ENCODE measurements around the gene OR10C1. TPM values are rescaled to one million over a fixed set of nuclear protein-coding genes. Genes with fewer than 3 reads are reported as not detected.

OR10C1 gene, protein sequence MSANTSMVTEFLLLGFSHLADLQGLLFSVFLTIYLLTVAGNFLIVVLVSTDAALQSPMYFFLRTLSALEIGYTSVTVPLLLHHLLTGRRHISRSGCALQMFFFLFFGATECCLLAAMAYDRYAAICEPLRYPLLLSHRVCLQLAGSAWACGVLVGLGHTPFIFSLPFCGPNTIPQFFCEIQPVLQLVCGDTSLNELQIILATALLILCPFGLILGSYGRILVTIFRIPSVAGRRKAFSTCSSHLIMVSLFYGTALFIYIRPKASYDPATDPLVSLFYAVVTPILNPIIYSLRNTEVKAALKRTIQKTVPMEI
- not detected in 2 replicates for total RNA-seq (2012; rRNA removed)
- polyA plus RNA-seq (2012; rRNA removed) = not detected in 2 replicates
- not detected in 2 replicates for polyA plus RNA-seq (2012; cell fraction: cytosol; rRNA removed)
- polyA plus RNA-seq (2012; cell fraction: nucleus; rRNA removed; ENCODE audit: low replicate concordance) = not detected in 2 replicates
- not detected for Bru-seq, nascent RNA
- not detected for BruChase-seq, experiment 1, labeled RNA remaining after a 6-hour chase
- BruChase-seq, experiment 2, labeled RNA remaining after a 2-hour chase = not detected
- long read RNA-seq = 0 reads

DNA sequence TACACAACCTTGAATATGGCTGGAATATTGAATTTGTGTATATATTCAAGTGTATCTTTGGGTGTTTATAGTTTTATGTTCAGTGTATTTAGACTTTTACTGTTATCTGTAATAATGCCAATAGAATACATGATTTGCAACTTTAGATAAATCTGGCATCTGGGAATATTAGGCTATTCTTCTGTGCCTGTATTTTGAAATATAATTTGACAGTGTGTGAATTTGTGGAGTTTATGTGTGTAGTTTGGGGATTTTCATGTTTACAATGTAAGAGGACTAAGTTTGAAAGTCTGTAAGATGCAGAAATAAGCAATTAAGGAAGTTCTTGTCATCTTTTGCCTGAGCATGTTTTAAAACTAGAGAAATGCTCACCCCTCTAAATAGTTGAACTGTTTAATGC lies at the start of gene OR10C1:
Gene OR10C1, plus strand, starts transcription at position 301 of the 400 bp plus-strand sequence. CDS start 710 bp downstream, outside the sequence.
- Histone ChIP-seq H3K27me3 (ENCODE audit: control insufficient read depth, insufficient read depth, low read length) (no peaks in the 10 kb centered on the region), H2BK5ac (ENCODE audit: low read depth, low read length, poor library complexity, severe bottlenecking) (no peak within 1 kb of the TSS), H3K4me2 (ENCODE audit: low read depth, low read length) (no peak within 1 kb of the TSS), H3K14ac (replicated peaks; ENCODE audit: low read depth, low read length) (no peak within 1 kb of the TSS), H3K9me1 (ENCODE audit: insufficient read depth, low read length) (no peaks in the 10 kb centered on the region), H2BK20ac (ENCODE audit: low read depth, low read length) (no peak within 1 kb of the TSS), H3K9ac (ENCODE audit: low read depth, low read length) (no peak within 1 kb of the TSS), H3K27ac (ENCODE audit: insufficient read depth, low read length) (no peak within 1 kb of the TSS), H2AFZ (replicated peaks; ENCODE audit: low read length, poor library complexity) (no peak within 1 kb of the TSS), H3K23ac (ENCODE audit: low read depth, low read length) (no peak within 1 kb of the TSS), H2AK5ac (ENCODE audit: low read depth, low read length) (no peak within 1 kb of the TSS), H3K18ac (ENCODE audit: low read depth, low read length) (no peak within 1 kb of the TSS), H3K36me3 (ENCODE audit: control insufficient read depth, insufficient read depth, low read length) (no peaks in the 10 kb centered on the region), H4K20me1 (ENCODE audit: insufficient read depth, low read length) (no peaks in the 10 kb centered on the region), H3K4me3 (ENCODE audit: insufficient read depth, low read depth, low read length) (no peak within 1 kb of the TSS), H2AK9ac (replicated peaks; ENCODE audit: low read depth, low read length, poor library complexity) (no peak within 1 kb of the TSS), H4K91ac (ENCODE audit: insufficient read depth, low read depth, low read length) (no peak within 1 kb of the TSS), H3K56ac (ENCODE audit: extremely low read depth, insufficient read depth, low read length) (no peak within 1 kb of the TSS), H4K5ac (ENCODE audit: low read depth, low read length) (no peak within 1 kb of the TSS), H3K9me3 (ENCODE audit: control insufficient read depth, insufficient read depth, low read length) (peaks cover 13% of the 10 kb centered on the region), H4K8ac (ENCODE audit: low read depth in 2 of 2, low read length in 2 of 2) (no peak within 1 kb of the TSS), H2BK15ac (ENCODE audit: low read depth, low read length) (no peak within 1 kb of the TSS), H3K79me1 (ENCODE audit: low read depth in 1 of 2, low read length in 2 of 2) (no peaks in the 10 kb centered on the region), H2BK120ac (ENCODE audit: low read depth, low read length) (no peak within 1 kb of the TSS), H3K4ac (ENCODE audit: low read depth, low read length) (no peak within 1 kb of the TSS), H3K4me1 (ENCODE audit: control insufficient read depth, insufficient read depth, low read length) (no peaks in the 10 kb centered on the region)
- TF ChIP-seq RAD21 (IDR thresholded peaks at IDR 0.05; ENCODE audit: low read length) = no peak
- TF ChIP-seq FOS (IDR thresholded peaks at IDR 0.05; ENCODE audit: low read depth, low read length) = no peak
- TF ChIP-seq CHD1 (IDR thresholded peaks at IDR 0.05; ENCODE audit: low read depth, low read length) = no peak
- TF ChIP-seq MXI1 (IDR thresholded peaks at IDR 0.05; ENCODE audit: borderline replicate concordance, low read depth, low read length) = no peak
- TF ChIP-seq SMC3 (IDR thresholded peaks at IDR 0.05; ENCODE audit: low read depth, low read length) = no peak
- no peak for TF ChIP-seq MAZ (IDR thresholded peaks at IDR 0.05; ENCODE audit: borderline replicate concordance, low read depth, low read length)
- TF ChIP-seq RFX5 (IDR thresholded peaks at IDR 0.05; ENCODE audit: low read depth, low read length) = no peak
- no peak for TF ChIP-seq MAFK (IDR thresholded peaks at IDR 0.05; ENCODE audit: low read depth, low read length)
- TF ChIP-seq, protein P1, sequence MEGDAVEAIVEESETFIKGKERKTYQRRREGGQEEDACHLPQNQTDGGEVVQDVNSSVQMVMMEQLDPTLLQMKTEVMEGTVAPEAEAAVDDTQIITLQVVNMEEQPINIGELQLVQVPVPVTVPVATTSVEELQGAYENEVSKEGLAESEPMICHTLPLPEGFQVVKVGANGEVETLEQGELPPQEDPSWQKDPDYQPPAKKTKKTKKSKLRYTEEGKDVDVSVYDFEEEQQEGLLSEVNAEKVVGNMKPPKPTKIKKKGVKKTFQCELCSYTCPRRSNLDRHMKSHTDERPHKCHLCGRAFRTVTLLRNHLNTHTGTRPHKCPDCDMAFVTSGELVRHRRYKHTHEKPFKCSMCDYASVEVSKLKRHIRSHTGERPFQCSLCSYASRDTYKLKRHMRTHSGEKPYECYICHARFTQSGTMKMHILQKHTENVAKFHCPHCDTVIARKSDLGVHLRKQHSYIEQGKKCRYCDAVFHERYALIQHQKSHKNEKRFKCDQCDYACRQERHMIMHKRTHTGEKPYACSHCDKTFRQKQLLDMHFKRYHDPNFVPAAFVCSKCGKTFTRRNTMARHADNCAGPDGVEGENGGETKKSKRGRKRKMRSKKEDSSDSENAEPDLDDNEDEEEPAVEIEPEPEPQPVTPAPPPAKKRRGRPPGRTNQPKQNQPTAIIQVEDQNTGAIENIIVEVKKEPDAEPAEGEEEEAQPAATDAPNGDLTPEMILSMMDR (conservative IDR thresholded peaks at IDR 0.05; ENCODE audit: low read depth, low read length) = no peak
- intact Hi-C loops (cut with micrococcal nuclease) = no loop called here
- BruUV-seq (replicated peaks) = no TSS peak
- ChIA-PET CTCF (no interaction called here), POLR2A (ENCODE audit: unreplicated experiment) (no interaction called here)
- no peak for DNase-seq
- dilution Hi-C loops (cut with HindIII; ENCODE audit: low sequenced_read_pairs, unreplicated experiment) = no loop called here
- ATAC-seq (ENCODE audit: low read depth) = no peak
- in situ Hi-C loops (cut with MboI; ENCODE audit: low sequenced_read_pairs) = no loop called here

All from IMR-90 (cell line).